HG02623 (cell line): Measurements from ENCODE around the gene SRP72.

Experiments used
- ATAC-seq: cut with Tn5 transposase; IDR thresholded peaks from one replicate; pipeline ENCODE4 v1.9.1; 2021; ENCODE audit warnings: moderate library complexity; ENCODE audit not compliant: unreplicated experiment

SRP72 gene

GRCh38 chr4:56540826-56541225 is 73.4 kb downstream of the SRP72 start:
- ATAC-seq = no peak

GRCh38 chr4:56544573-56545131 is 77.2 kb downstream of the SRP72 start:
- peak; percentile 99 for ATAC-seq

DNA sequence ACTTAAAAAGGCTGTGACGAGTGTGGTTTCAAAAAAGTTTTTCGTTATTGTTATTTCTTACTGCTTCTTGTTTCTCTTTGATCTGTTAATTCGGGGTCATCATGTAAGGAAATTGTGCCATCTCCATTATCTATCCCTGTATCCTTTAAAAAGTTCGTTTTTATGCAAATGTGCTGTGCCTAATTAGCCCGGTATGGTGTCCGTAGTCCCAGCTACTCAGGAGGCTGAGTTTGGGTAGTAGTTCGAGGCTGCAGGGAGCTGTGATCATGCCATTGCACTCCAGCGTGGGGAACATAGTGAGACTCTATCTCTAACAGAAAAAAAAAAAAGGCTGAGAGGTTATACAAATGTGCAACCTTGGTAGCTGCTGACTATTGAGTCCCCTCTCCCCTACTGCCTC is 83.2 kb downstream of the SRP72 start:
- no peak for ATAC-seq

DNA sequence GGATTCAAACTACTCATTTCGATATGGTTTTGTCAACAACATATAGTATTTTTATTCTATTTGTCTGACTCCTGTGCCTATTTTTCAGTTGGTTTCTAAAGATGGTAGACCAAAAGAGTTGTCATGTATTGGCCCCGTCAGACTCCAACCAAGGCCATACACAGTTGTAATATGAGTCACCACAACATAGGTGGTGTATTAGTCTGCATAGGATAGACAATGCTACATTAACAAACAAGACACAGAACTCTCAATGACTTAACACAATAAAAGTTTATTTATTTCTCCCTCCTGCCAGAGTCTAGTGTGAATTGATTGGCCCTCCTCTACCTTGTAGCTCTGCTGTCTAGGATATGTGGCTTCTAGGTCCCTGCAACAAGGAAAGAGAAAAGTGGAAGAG is 84.1 kb downstream of the SRP72 start:
- no peak for ATAC-seq

DNA sequence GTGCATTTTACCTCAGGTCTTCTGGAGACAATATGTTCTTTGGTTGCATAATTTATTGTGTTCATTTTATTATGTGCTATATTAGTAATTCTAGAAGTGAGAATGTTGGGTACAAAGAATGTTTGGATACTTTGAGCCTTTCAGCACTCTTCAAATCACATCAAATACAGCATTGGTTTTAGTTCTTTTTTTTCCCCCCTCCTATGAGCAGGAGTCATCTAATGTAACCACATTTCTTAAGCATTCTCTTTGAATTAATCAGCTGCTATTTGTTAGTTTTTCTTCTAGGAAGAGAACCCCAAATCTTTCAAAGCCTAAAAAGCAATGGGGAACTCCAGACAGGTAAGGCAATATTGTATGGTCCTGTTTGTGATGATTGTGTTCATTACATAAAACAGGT is 84.9 kb downstream of the SRP72 start:
- no peak for ATAC-seq
